Measurements from ENCODE around the gene TNF.

The TNF gene

DNA sequence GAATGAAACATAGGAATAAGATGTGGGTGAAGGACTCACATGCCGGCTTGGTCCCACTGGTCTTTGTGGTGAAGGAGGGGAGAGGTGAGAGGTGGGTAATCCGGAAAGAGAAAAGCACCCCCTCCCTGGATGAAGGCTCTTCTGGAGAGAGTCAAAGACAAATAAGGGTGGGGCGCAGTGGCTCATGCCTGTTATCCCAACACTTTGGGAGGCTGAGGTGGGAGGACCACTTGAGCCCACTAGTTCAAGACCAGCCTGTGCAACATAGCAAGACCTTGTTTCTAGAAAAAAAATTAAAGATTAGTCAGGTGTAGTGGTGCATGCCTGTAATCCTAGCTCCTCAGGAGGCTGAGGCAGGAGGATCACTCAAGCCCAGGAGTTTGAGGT lies 3.7 kb downstream of the TNF start:
- TF ChIP-seq SIN3A (IDR thresholded peaks at IDR 0.05; ENCODE audit: borderline replicate concordance, insufficient read depth, low read length) (no peak), TAF1 (IDR thresholded peaks at IDR 0.05; ENCODE audit: borderline replicate concordance, insufficient read depth, low read length) (no peak), FOXP2 (optimal IDR thresholded peaks at IDR 0.05; ENCODE audit: borderline replicate concordance, extremely low read depth, extremely low read length, insufficient read depth) (no peak), POLR2AphosphoS5 (IDR thresholded peaks at IDR 0.05; ENCODE audit: low read depth, low read length) (no peak)
- TF ChIP-seq, protein P1, sequence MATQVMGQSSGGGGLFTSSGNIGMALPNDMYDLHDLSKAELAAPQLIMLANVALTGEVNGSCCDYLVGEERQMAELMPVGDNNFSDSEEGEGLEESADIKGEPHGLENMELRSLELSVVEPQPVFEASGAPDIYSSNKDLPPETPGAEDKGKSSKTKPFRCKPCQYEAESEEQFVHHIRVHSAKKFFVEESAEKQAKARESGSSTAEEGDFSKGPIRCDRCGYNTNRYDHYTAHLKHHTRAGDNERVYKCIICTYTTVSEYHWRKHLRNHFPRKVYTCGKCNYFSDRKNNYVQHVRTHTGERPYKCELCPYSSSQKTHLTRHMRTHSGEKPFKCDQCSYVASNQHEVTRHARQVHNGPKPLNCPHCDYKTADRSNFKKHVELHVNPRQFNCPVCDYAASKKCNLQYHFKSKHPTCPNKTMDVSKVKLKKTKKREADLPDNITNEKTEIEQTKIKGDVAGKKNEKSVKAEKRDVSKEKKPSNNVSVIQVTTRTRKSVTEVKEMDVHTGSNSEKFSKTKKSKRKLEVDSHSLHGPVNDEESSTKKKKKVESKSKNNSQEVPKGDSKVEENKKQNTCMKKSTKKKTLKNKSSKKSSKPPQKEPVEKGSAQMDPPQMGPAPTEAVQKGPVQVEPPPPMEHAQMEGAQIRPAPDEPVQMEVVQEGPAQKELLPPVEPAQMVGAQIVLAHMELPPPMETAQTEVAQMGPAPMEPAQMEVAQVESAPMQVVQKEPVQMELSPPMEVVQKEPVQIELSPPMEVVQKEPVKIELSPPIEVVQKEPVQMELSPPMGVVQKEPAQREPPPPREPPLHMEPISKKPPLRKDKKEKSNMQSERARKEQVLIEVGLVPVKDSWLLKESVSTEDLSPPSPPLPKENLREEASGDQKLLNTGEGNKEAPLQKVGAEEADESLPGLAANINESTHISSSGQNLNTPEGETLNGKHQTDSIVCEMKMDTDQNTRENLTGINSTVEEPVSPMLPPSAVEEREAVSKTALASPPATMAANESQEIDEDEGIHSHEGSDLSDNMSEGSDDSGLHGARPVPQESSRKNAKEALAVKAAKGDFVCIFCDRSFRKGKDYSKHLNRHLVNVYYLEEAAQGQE (IDR thresholded peaks at IDR 0.05; ENCODE audit: insufficient read depth in 1 of 2, low read depth in 2 of 2, low read length in 2 of 2) = no peak

DNA sequence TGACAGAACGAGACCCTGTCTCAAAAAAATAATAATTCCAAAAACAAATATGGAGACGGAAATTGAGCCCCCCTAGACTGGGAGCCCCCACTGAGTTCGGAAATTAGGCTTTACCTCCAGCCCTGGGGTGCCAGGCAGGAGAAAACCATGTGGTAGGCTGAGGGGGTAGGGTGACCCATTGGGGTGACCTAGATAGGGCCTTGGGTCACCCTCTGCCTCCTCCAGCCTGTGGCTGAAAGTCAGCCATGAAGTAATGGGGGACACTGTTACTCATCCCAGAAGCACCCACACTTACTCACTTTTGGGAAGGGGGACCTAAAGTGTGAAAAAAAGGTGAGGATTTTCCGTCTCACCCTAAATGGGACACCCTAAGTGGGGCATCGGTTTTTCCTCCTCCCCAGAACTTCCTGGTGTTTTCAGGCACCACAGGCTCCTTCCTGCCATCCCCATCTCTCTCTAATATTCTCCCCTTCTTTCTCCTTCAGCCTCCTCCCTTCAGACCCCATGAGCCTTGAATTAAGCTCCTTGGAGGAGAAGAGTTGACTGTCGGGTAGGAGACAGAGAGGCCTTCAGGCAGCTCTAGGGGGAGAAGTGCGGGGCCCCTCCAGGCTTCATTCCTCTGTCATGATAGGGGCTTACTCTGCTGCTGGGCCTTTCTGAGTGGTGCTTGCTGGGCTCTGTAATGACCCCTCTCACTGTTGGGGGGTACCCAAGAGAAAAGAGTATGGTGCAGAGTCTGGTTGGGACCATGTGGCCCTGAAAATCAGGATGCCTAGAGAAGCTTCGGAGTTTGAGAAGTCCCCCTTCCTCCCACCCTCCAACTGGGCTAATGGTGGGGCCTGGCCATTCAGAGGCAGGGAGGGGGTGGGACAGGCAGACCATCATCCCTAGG lies 4.4 kb downstream of the TNF start:
- TF ChIP-seq SIN3A (IDR thresholded peaks at IDR 0.05; ENCODE audit: borderline replicate concordance, insufficient read depth, low read length) (no peak), TAF1 (IDR thresholded peaks at IDR 0.05; ENCODE audit: borderline replicate concordance, insufficient read depth, low read length) (no peak), FOXP2 (optimal IDR thresholded peaks at IDR 0.05; ENCODE audit: borderline replicate concordance, extremely low read depth, extremely low read length, insufficient read depth) (no peak), POLR2AphosphoS5 (IDR thresholded peaks at IDR 0.05; ENCODE audit: low read depth, low read length) (no peak)
- TF ChIP-seq, protein P1 (IDR thresholded peaks at IDR 0.05; ENCODE audit: insufficient read depth in 1 of 2, low read depth in 2 of 2, low read length in 2 of 2) = no peak

DNA sequence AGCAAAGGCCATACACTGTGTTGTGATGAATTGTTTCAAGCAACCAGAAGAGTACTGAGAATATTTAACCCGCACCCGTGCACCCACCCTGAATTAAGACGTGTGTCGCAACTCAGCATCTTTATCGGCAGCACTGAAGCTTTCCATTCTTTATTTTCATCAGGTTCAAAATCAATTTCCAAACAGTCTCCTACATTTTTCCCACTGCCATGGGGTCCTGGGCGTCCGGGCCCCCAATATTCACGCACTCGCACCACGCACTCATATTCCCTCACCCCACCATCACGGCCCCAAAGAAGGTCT lies 5.0 kb downstream of the TNF start:
- TF ChIP-seq FOXP2 (optimal IDR thresholded peaks at IDR 0.05; ENCODE audit: borderline replicate concordance, extremely low read depth, extremely low read length, insufficient read depth) (no peak), POLR2AphosphoS5 (IDR thresholded peaks at IDR 0.05; ENCODE audit: low read depth, low read length) (no peak), SIN3A (IDR thresholded peaks at IDR 0.05; ENCODE audit: borderline replicate concordance, insufficient read depth, low read length) (no peak), TAF1 (IDR thresholded peaks at IDR 0.05; ENCODE audit: borderline replicate concordance, insufficient read depth, low read length) (no peak)
- TF ChIP-seq, protein P1 (IDR thresholded peaks at IDR 0.05; ENCODE audit: insufficient read depth in 1 of 2, low read depth in 2 of 2, low read length in 2 of 2) = no peak

GRCh38 chr6:31580807-31581433 lies 5.6 kb downstream of the TNF start:
- TF ChIP-seq TAF1 (IDR thresholded peaks at IDR 0.05; ENCODE audit: borderline replicate concordance, insufficient read depth, low read length) (no peak), POLR2AphosphoS5 (IDR thresholded peaks at IDR 0.05; ENCODE audit: low read depth, low read length) (peak; percentile 86; the same call in 1 of the 2 replicates)

GRCh38 chr6:31581434-31582229 lies 6.3 kb downstream of the TNF start:
- TF ChIP-seq, protein P1 (IDR thresholded peaks at IDR 0.05; ENCODE audit: insufficient read depth in 1 of 2, low read depth in 2 of 2, low read length in 2 of 2) = no peak
- TF ChIP-seq TAF1 (IDR thresholded peaks at IDR 0.05; ENCODE audit: borderline replicate concordance, insufficient read depth, low read length) = no peak
